Measurements from ENCODE around the gene FBF1.

- TF ChIP-seq POLR2A (IDR thresholded peaks at IDR 0.05): no peak
- TF ChIP-seq CTCF (IDR thresholded peaks at IDR 0.05): no peak
Observed at GRCh38 chr17:75917141-75917916, 23.5 kb downstream of the FBF1 start.

Data from adrenal gland (tissue), 5 donors.